ENCODE measurements around the gene EXOC3L4. TPM values are rescaled to one million over a fixed set of nuclear protein-coding genes. Genes with fewer than 3 reads are reported as not detected.

The EXOC3L4 gene
- total RNA-seq, 6 experiments from 2014 or later: 34.2 to 87.1 (median 48.1) TPM

GRCh38 chr14:103101963-103102688 is 7.6 kb downstream of the EXOC3L4 start:
- Histone ChIP-seq H3K9me3 (no peaks in the 10 kb centered on the region), H3K4me3 (peak overlapping the region in 1 of 3 donors; percentile 63), H3K27ac (peak overlapping the region in 1 of 3 donors; percentile 95), H3K4me1 (peaks cover 0 to 76% (median 27%) of the 10 kb centered on the region in 4 donors), H3K36me3 (peaks cover 0 to 7% (median 0%) of the 10 kb centered on the region in 4 donors), H3K27me3 (no peaks in the 10 kb centered on the region)
- DNase-seq: peak in 2 of 3 donors; percentile 34 to 58
- no peak for TF ChIP-seq CTCF (IDR thresholded peaks at IDR 0.05)
- TF ChIP-seq POLR2A (IDR thresholded peaks at IDR 0.05): no peak
- WGBS (ENCODE audit: insufficient coverage, low coverage, low lambda C conversion rate, missing lambda C conversion rate): 74% methylated on average over 16 of the region's 85 CpGs
- no peak for ATAC-seq
- intact Hi-C loops (cut with DNase I): loop anchor here (10.0 kb wide), 2 partner anchors 83 to 183 kb away; no protein-coding TSS in a partner anchor

- H3K27me3 ChIP-seq: no peaks in the 10 kb centered on the region
- no peaks in the 10 kb centered on the region for H3K9me3 ChIP-seq
- peak overlapping the region in 1 of 3 donors; percentile 45 for H3K4me3 ChIP-seq
- peaks cover 0 to 7% (median 0%) of the 10 kb centered on the region in 4 donors for H3K36me3 ChIP-seq
- ATAC-seq (no peak), DNase-seq (peak in 2 of 3 donors; percentile 42 to 64)
- 23% methylated on average over 4 of the region's 39 CpGs for WGBS (ENCODE audit: insufficient coverage, low coverage, low lambda C conversion rate, missing lambda C conversion rate)
- peak overlapping the region in 1 of 3 donors; percentile 63 for H3K27ac ChIP-seq
- TF ChIP-seq POLR2A (IDR thresholded peaks at IDR 0.05) (no peak), CTCF (IDR thresholded peaks at IDR 0.05) (no peak)
- intact Hi-C loops (cut with DNase I): loop anchor here (10.0 kb wide), 2 partner anchors 82 to 182 kb away; no protein-coding TSS in a partner anchor
- H3K4me1 ChIP-seq: peaks cover 0 to 77% (median 30%) of the 10 kb centered on the region in 4 donors
Observed at GRCh38 chr14:103102689-103103260, 8.2 kb downstream of the EXOC3L4 start.

DNA sequence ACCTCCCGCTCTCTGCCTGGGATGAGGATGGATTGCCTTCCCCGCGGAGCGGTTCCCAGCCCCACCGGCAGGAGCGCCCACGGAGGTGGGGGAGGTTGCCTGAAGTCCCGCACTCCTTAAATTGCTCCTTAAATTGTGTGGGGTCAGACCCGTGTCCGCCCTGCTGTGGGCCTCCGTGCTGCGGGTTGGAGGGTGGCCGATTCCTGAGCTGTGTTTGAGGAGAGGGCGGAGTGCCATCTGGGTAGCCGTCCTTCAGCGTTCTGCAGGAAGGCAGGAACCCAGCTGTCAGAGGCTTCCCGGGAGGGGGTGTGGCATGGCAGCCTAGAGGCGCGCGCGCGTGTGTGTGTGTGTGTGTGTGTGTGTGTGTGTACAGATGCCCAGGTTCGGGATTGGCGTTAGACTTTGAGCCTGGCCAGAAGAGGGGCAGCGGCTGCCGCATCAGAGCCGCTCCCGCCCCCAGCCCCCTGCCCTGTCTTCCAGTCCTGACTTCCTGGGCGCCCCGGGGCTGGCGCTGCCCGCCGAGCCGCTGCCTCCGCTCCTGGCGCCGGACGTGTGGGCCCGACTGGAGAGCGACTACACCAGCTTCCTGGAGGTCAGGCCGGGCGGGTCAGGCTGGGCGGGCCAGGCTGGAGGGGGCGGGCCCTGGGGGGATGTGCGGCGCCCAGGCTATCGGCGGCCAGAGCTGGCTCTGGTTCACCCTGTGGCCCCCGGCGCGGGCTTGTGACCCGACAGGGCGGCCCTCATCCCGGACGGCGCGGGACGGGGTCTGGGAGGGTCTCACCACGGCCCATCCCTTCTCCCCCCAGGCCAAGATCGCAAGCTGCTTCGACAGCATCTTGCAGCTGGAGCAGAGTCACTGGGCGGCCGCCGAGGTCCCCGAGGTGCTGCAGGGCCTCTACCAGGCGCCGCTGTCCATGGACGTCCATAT is 9.2 kb downstream of the EXOC3L4 start:
- H3K9me3 ChIP-seq: no peaks in the 10 kb centered on the region
- H3K27me3 ChIP-seq: no peaks in the 10 kb centered on the region
- DNase-seq (peak; percentile 88 to 93 (median 91)), ATAC-seq (peak; percentile 44 to 66 (median 54))
- H3K27ac ChIP-seq: peak overlapping the region in 1 of 3 donors; percentile 63
- TF ChIP-seq CTCF (IDR thresholded peaks at IDR 0.05): peak in 3 of 4 donors; percentile 14 to 48 (median 25)
- TF ChIP-seq POLR2A (IDR thresholded peaks at IDR 0.05): peak; percentile 53
- intact Hi-C loops (cut with DNase I): loop anchor here (10.0 kb wide), 2 partner anchors 81 to 181 kb away; no protein-coding TSS in a partner anchor
- peaks cover 0 to 74% (median 30%) of the 10 kb centered on the region in 4 donors for H3K4me1 ChIP-seq
- peaks cover 0 to 7% (median 0%) of the 10 kb centered on the region in 4 donors for H3K36me3 ChIP-seq
- 18% methylated on average over 5 of the region's 68 CpGs for WGBS (ENCODE audit: insufficient coverage, low coverage, low lambda C conversion rate, missing lambda C conversion rate)
- H3K4me3 ChIP-seq: peak overlapping the region; percentile 9 to 45 (median 21)

DNA sequence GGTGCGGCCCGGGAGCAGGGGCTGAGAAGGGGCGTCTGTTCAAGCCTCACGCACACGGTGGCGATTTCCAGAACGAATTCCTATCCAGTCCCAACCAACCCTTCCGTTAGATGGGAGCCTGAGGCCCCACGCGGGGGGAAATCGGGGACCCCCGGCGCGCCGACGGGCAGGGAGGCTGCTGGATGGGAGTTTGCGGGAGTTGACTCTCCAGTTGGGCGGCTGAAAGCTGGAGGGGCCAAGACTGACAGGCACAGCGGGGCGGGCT is 9.8 kb downstream of the EXOC3L4 start:
- Histone ChIP-seq H3K36me3 (peaks cover 0 to 7% (median 0%) of the 10 kb centered on the region in 4 donors), H3K4me3 (peak overlapping the region in 1 of 3 donors; percentile 45), H3K9me3 (no peaks in the 10 kb centered on the region), H3K4me1 (peaks cover 0 to 74% (median 27%) of the 10 kb centered on the region in 4 donors), H3K27me3 (no peaks in the 10 kb centered on the region), H3K27ac (peak overlapping the region in 1 of 3 donors; percentile 63)
- no peak for TF ChIP-seq POLR2A (IDR thresholded peaks at IDR 0.05)
- TF ChIP-seq CTCF (IDR thresholded peaks at IDR 0.05): no peak
- WGBS (ENCODE audit: insufficient coverage, low coverage, low lambda C conversion rate, missing lambda C conversion rate): 36% methylated on average over 5 of the region's 20 CpGs
- intact Hi-C loops (cut with DNase I): loop anchor here (10.0 kb wide), 2 partner anchors 80 to 180 kb away; no protein-coding TSS in a partner anchor
- peak in 2 of 3 donors; percentile 38 to 68 for DNase-seq
- ATAC-seq: no peak

Measured in right lobe of liver (tissue), 6 donors.